Left ventricle myocardium inferior (tissue), 1 donor: ENCODE data around the gene ZDHHC14. TPM values are rescaled to one million over a fixed set of nuclear protein-coding genes. Genes with fewer than 3 reads are reported as not detected.

Experiments
- DNase-seq: peaks from one replicate; pipeline ENCODE4 v3.0.0-alpha.2; 2020
- H3K27ac ChIP-seq: fragments of 200-600 bp; replicated peaks from 2 replicates; pipeline ENCODE4 v1.8.0; 2021
- H3K27me3 ChIP-seq: fragments of 200-600 bp; 2 replicates; pipeline ENCODE4 v1.8.0; 2021; ENCODE audit warnings: low read depth
- H3K36me3 ChIP-seq: fragments of 200-600 bp; 2 replicates; pipeline ENCODE4 v1.8.0; 2021
- H3K4me1 ChIP-seq: fragments of 200-600 bp; 2 replicates; pipeline ENCODE4 v1.8.0; 2021
- H3K4me3 ChIP-seq: fragments of 200-600 bp; 2 replicates; pipeline ENCODE4 v1.8.0; 2021; ENCODE audit warnings: mild to moderate bottlenecking, moderate library complexity
- H3K9me3 ChIP-seq: fragments of 200-600 bp; replicated peaks from 2 replicates; pipeline ENCODE4 v1.8.0; 2021
- CTCF ChIP-seq: fragments of 200-600 bp; IDR thresholded peaks from 2 replicates; pipeline ENCODE4 v1.8.0; 2021; ENCODE audit warnings: antibody characterized with exemption, mild to moderate bottlenecking, borderline replicate concordance
- intact Hi-C: fragments of 100-400 bp; cut with micrococcal nuclease; formaldehyde crosslinking; loops from one replicate; pipeline ENCODE4 v1.11.0; 2022
- total RNA-seq: library from RNA; stranded (reverse); fragmentation: NEBNext Ultra II Directional; extraction: Animal tissue kit (Norgen Biotek cat#: 25700); gene quantifications from one replicate; pipeline ENCODE4 v1.2.1, GENCODE V29; 2021
- donor health status: DM: no; HTN: yes; CAD: no; lungs with severe emphysema.

Gene ZDHHC14
- total RNA-seq, 1 donor from 2014 or later: 10.0 TPM

- H3K27me3 ChIP-seq: no peaks in the 10 kb centered on the region
- intact Hi-C loops: no loop called here
- no peak for TF ChIP-seq CTCF
These were observed 106.3 kb downstream of the ZDHHC14 start for GRCh38 chr6:157487110-157487773.

DNA sequence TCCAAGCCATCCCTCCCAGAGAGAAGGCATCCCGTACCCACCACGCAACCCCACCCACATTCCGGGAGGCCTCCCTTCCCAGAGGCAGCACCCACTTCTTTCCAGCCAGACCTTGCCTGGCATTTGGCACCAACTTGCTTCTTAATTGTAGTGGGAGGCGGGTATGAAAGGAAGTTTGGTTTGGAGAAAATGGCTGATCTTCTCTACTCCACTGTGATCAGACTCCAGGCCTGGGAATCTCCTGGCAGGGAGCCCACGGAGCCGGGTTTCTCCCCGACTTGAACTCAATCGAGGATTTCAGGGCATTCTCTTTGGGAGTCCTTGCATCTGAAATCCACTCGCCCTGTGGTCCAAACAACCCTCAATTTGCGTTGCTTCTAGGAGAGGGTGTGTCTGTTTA lies 107.1 kb downstream of the ZDHHC14 start:
- no peak overlapping the region for H3K27ac ChIP-seq
- TF ChIP-seq CTCF: no peak
- no peak overlapping the region for H3K4me3 ChIP-seq
- H3K4me1 ChIP-seq: peaks cover 5% of the 10 kb centered on the region
- intact Hi-C loops: no loop called here
- no peak for DNase-seq
- H3K27me3 ChIP-seq: no peaks in the 10 kb centered on the region
- no peaks in the 10 kb centered on the region for H3K9me3 ChIP-seq
- no peaks in the 10 kb centered on the region for H3K36me3 ChIP-seq

More at GRCh38 chr6:157487110-157487773, 106.3 kb downstream of the ZDHHC14 start:
- Histone ChIP-seq H3K4me3 (no peak overlapping the region), H3K36me3 (no peaks in the 10 kb centered on the region), H3K4me1 (peaks cover 5% of the 10 kb centered on the region), H3K27ac (no peak overlapping the region), H3K9me3 (no peaks in the 10 kb centered on the region)
- no peak for DNase-seq

DNA sequence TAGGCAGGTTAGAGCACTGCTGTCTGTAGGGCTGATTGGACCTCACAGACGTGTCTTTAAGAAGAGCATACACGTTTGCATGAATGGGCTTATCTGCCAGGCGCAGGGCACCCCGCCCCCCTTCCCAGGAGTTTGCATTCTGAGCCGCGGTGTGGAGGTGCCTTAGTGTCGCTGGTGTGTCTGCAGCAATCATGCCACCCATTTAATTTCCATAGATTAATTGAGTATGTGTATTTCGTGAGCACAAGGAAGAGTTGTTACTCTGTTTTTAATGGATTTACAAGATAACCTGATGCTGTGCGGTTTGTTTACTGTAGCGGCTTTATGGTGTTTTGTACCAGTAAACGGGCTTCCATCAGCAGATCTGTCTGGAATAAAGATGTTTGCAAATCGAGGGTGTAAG lies 107.7 kb downstream of the ZDHHC14 start:
- Histone ChIP-seq H3K27me3 (no peaks in the 10 kb centered on the region), H3K36me3 (no peaks in the 10 kb centered on the region), H3K9me3 (no peaks in the 10 kb centered on the region), H3K4me1 (peaks cover 5% of the 10 kb centered on the region), H3K4me3 (no peak overlapping the region), H3K27ac (no peak overlapping the region)
- no peak for TF ChIP-seq CTCF
- intact Hi-C loops: no loop called here
- no peak for DNase-seq

DNA sequence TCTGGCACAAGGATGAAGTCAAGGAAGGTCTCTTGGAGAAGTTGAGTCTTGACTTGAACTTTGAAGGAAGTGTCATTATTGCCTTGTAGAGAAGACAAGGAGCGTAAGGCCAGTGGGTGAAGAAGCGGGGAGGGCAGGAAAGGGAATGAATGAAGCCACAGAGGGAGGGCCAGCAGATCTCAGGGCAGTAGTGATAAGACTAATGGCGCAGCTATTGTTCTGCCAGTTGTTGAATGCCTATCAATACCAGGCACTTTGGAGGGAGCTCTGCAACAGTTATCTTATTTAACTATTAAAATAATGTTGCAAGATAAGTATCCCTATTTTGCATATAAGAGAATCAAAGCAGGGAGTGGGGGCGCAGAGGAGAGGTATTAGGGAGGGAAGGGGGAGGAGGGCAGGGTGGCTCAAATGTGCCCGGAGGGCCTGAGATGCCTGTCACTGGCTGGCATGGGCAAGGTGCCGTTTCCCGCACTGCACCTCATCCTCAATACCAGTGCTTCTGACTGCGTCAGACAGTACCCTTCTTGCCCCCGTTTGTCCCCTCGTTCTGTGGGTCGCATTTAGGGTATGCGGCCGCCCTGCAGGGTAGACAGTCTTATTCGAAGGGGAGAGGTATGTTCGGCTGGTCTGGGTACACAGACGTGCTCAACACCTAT lies 109.8 kb downstream of the ZDHHC14 start:
- intact Hi-C loops: no loop called here
- no peak overlapping the region for H3K4me3 ChIP-seq
- H3K36me3 ChIP-seq: no peaks in the 10 kb centered on the region
- no peak overlapping the region for H3K27ac ChIP-seq
- no peaks in the 10 kb centered on the region for H3K9me3 ChIP-seq
- H3K4me1 ChIP-seq: peaks cover 15% of the 10 kb centered on the region
- no peak for DNase-seq
- no peaks in the 10 kb centered on the region for H3K27me3 ChIP-seq
- TF ChIP-seq CTCF: no peak

GRCh38 chr6:157491571-157492232 lies 110.7 kb downstream of the ZDHHC14 start:
- H3K36me3 ChIP-seq: no peaks in the 10 kb centered on the region
- intact Hi-C loops: no loop called here

More at GRCh38 chr6:157491571-157492232, 110.7 kb downstream of the ZDHHC14 start:
- Histone ChIP-seq H3K4me3 (no peak overlapping the region), H3K27ac (no peak overlapping the region), H3K4me1 (peaks cover 10% of the 10 kb centered on the region), H3K9me3 (peaks cover 3% of the 10 kb centered on the region), H3K27me3 (no peaks in the 10 kb centered on the region)
- no peak for TF ChIP-seq CTCF
- DNase-seq: no peak
